Measurements from ENCODE around the gene SLC9A5. TPM values are rescaled to one million over a fixed set of nuclear protein-coding genes. Genes with fewer than 3 reads are reported as not detected.

Gene SLC9A5
- total RNA-seq, 1 donor from 2014 or later = 1.4 TPM

DNA sequence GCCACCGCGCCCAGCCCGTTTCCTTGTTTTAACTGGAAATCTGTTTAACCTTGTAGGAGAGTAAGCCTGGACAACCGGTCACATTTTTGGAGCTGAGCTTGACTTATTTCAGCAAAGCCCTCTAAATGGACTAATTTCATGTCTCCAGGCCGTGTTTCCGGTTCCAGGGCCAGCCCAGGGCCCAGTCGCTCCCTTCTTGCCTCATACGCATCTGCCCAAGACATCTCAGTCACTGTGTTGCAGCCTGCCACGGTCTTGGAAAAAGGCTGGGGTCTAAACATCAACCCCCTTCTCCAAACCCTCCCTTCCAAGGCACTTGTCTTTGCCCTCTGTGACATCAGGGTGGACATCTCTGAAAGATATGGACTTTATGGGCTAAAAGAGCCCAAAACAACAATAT lies 49.5 kb downstream of the SLC9A5 start:
- H3K4me1 Mint-ChIP-seq (ENCODE audit: low read depth, unreplicated experiment) = no peaks in the 10 kb centered on the region
- no peak for DNase-seq
- TF ChIP-seq, protein P1, sequence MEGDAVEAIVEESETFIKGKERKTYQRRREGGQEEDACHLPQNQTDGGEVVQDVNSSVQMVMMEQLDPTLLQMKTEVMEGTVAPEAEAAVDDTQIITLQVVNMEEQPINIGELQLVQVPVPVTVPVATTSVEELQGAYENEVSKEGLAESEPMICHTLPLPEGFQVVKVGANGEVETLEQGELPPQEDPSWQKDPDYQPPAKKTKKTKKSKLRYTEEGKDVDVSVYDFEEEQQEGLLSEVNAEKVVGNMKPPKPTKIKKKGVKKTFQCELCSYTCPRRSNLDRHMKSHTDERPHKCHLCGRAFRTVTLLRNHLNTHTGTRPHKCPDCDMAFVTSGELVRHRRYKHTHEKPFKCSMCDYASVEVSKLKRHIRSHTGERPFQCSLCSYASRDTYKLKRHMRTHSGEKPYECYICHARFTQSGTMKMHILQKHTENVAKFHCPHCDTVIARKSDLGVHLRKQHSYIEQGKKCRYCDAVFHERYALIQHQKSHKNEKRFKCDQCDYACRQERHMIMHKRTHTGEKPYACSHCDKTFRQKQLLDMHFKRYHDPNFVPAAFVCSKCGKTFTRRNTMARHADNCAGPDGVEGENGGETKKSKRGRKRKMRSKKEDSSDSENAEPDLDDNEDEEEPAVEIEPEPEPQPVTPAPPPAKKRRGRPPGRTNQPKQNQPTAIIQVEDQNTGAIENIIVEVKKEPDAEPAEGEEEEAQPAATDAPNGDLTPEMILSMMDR (IDR thresholded peaks at IDR 0.05; ENCODE audit: partially characterized antibody, unreplicated experiment) = no peak
- H3K9me3 Mint-ChIP-seq (ENCODE audit: unreplicated experiment) = peaks cover 4% of the 10 kb centered on the region
- no peak overlapping the region for H3K27ac Mint-ChIP-seq (ENCODE audit: unreplicated experiment)
- H3K27me3 Mint-ChIP-seq (ENCODE audit: unreplicated experiment) = peaks cover 2% of the 10 kb centered on the region
- H3K36me3 Mint-ChIP-seq (ENCODE audit: unreplicated experiment) = no peaks in the 10 kb centered on the region
- no peak overlapping the region for H3K4me3 Mint-ChIP-seq (ENCODE audit: unreplicated experiment)

DNA sequence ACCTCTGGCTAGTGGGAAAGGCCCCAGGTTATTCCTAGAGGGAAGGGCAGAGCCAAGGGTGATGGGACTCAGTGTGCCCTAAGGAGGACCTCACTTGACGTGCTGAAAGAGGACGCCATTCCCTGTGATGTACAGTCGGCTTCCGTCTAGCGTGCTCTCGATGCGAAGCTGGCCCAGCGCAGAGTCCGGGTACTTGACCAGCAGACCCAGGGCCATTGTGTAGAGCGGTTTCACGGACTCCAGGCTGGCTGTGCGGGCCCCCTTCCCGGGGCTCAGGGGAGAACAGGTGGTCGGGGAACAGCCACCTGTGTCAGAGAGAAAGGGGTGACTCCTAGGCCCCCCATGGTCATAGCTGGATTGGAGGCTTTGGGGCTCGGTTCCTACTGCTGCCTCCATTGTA lies 50.5 kb downstream of the SLC9A5 start:
- no peak overlapping the region for H3K4me3 Mint-ChIP-seq (ENCODE audit: unreplicated experiment)
- H3K9me3 Mint-ChIP-seq (ENCODE audit: unreplicated experiment) = peaks cover 4% of the 10 kb centered on the region
- no peak overlapping the region for H3K27ac Mint-ChIP-seq (ENCODE audit: unreplicated experiment)
- no peak for DNase-seq
- H3K4me1 Mint-ChIP-seq (ENCODE audit: low read depth, unreplicated experiment) = no peaks in the 10 kb centered on the region
- TF ChIP-seq, protein P1 (IDR thresholded peaks at IDR 0.05; ENCODE audit: partially characterized antibody, unreplicated experiment) = no peak
- H3K36me3 Mint-ChIP-seq (ENCODE audit: unreplicated experiment) = no peaks in the 10 kb centered on the region
- no peaks in the 10 kb centered on the region for H3K27me3 Mint-ChIP-seq (ENCODE audit: unreplicated experiment)

DNA sequence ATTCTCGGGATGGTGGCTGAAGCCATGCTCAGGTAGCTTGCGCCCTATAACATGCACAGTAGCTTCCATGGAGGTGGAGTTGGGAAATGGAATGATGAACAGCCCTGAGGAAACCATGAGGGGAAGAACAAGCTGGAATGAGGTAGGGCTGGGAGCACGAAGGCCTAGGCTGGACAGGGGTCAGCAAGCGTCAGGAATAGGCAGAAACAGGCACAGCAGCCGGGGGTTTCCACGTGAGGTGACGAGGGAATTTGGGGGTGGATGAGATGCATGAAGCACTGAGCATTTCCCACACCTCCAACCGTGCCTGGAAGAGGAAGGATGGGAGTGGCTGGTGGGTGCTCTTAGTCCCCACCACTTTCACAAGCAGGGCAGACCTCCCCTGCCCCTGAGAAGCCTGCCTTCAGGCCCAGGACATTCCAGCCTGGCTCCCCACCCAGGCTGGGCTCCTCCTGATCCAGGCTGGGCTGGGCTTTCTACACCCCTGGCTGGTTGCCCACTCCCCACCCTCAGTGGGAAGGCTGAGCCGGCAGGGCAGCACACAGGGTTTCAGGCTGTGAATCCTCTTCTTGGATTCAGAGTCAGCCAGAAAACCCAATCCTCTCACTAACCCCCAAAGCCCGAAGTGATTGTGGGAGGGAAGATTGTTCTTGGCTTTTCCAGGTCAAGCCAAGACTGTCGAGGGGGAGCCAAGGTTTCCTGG lies 52.5 kb downstream of the SLC9A5 start:
- no peaks in the 10 kb centered on the region for H3K4me1 Mint-ChIP-seq (ENCODE audit: low read depth, unreplicated experiment)
- no peaks in the 10 kb centered on the region for H3K36me3 Mint-ChIP-seq (ENCODE audit: unreplicated experiment)
- no peak for DNase-seq
- H3K27me3 Mint-ChIP-seq (ENCODE audit: unreplicated experiment) = no peaks in the 10 kb centered on the region
- H3K27ac Mint-ChIP-seq (ENCODE audit: unreplicated experiment) = no peak overlapping the region
- H3K9me3 Mint-ChIP-seq (ENCODE audit: unreplicated experiment) = no peaks in the 10 kb centered on the region
- TF ChIP-seq, protein P1 (IDR thresholded peaks at IDR 0.05; ENCODE audit: partially characterized antibody, unreplicated experiment) = no peak
- H3K4me3 Mint-ChIP-seq (ENCODE audit: unreplicated experiment) = no peak overlapping the region

DNA sequence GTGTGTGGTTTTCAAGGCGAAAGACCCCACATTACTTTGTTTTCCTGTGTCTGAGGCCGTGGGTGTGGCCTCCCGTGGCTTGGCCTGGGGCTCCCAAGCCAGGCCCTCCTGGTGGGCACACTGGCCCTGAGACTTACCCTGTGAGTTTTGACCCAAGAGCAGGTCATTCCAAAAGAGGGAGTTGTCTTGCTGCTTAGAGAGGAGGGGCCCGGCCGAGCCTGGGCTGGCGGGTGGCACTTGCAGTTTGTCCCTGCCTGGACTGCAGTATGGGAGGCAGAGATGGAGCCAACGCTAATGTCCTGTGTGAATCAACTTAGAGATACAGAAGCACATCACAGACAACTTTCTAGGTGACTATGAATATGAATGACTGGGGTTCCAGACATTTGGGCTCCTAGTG lies 53.3 kb downstream of the SLC9A5 start:
- Mint-ChIP-seq H3K4me3 (ENCODE audit: unreplicated experiment) (no peak overlapping the region), H3K36me3 (ENCODE audit: unreplicated experiment) (no peaks in the 10 kb centered on the region), H3K27ac (ENCODE audit: unreplicated experiment) (no peak overlapping the region), H3K27me3 (ENCODE audit: unreplicated experiment) (peaks cover 2% of the 10 kb centered on the region), H3K4me1 (ENCODE audit: low read depth, unreplicated experiment) (no peaks in the 10 kb centered on the region), H3K9me3 (ENCODE audit: unreplicated experiment) (no peaks in the 10 kb centered on the region)
- no peak for DNase-seq
- TF ChIP-seq, protein P1 (IDR thresholded peaks at IDR 0.05; ENCODE audit: partially characterized antibody, unreplicated experiment) = no peak

DNA sequence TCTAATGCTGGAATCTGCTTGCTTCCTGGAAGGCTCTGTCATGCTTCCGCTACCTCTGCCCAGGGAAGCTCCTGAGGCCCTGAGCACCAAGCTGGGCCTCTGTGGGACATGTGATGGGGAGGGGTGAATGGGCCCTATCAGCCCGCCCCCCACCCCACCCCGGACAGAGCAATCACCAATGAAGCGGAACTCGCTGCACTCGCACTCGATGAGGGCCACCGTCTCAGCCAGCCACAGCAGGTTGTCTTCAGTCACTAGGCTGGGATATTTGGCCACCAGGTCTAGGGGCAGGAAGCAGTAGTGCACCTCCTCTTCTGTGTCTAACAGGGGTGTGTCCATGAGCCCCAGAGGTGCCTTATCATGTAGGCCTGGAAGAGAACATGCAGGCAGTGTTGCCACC lies 54.2 kb downstream of the SLC9A5 start:
- Mint-ChIP-seq H3K4me3 (ENCODE audit: unreplicated experiment) (no peak overlapping the region), H3K27me3 (ENCODE audit: unreplicated experiment) (peaks cover 2% of the 10 kb centered on the region), H3K9me3 (ENCODE audit: unreplicated experiment) (no peaks in the 10 kb centered on the region), H3K4me1 (ENCODE audit: low read depth, unreplicated experiment) (no peaks in the 10 kb centered on the region), H3K27ac (ENCODE audit: unreplicated experiment) (no peak overlapping the region), H3K36me3 (ENCODE audit: unreplicated experiment) (no peaks in the 10 kb centered on the region)
- DNase-seq = no peak
- TF ChIP-seq, protein P1 (IDR thresholded peaks at IDR 0.05; ENCODE audit: partially characterized antibody, unreplicated experiment) = no peak
